Measurements from ENCODE around the gene SLC2A10.

DNA sequence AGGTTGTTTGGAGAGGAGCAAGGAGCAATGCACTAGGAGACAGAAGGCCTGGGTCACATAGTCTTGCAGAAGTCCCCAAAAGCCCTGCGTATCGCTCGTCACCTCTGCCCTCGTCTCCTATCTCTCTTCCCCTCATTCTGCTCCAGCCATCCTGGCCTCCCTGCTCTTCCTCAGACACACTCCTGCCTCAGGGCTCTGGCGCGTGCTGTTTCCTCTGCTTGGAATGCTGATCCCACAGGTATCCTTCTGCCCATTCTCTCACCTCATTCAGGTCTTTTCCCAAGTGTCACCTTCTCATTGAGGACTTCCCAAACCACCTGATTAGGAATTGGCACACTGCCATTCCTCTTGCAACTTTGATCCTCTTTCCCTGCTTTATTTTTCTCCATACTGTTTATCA, 9.0 kb upstream of the SLC2A10 start:
- TF ChIP-seq, protein P1, sequence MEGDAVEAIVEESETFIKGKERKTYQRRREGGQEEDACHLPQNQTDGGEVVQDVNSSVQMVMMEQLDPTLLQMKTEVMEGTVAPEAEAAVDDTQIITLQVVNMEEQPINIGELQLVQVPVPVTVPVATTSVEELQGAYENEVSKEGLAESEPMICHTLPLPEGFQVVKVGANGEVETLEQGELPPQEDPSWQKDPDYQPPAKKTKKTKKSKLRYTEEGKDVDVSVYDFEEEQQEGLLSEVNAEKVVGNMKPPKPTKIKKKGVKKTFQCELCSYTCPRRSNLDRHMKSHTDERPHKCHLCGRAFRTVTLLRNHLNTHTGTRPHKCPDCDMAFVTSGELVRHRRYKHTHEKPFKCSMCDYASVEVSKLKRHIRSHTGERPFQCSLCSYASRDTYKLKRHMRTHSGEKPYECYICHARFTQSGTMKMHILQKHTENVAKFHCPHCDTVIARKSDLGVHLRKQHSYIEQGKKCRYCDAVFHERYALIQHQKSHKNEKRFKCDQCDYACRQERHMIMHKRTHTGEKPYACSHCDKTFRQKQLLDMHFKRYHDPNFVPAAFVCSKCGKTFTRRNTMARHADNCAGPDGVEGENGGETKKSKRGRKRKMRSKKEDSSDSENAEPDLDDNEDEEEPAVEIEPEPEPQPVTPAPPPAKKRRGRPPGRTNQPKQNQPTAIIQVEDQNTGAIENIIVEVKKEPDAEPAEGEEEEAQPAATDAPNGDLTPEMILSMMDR (conservative IDR thresholded peaks at IDR 0.05; ENCODE audit: low read depth, low read length) = no peak
- no peak for TF ChIP-seq EZH2phosphoT487 (IDR thresholded peaks at IDR 0.05; ENCODE audit: borderline replicate concordance, low read length)
- no peak for TF ChIP-seq EZH2 (IDR thresholded peaks at IDR 0.05; ENCODE audit: low read length, unreplicated experiment)
